K562 (cell line): ENCODE data around the gene NUAK2. TPM values are rescaled to one million over a fixed set of nuclear protein-coding genes. Genes with fewer than 3 reads are reported as not detected.

ENCODE experiments used
- ATF1 ChIP-seq, 2 experiments: fragments of 450-650 bp in 1 of 2; IDR thresholded peaks; 2 replicates each; pipeline ENCODE4 v1.6.1; 2016; ENCODE audit warnings: missing compliant biosample characterization in 1 of 2, missing genetic modification characterization in 1 of 2
- BCL6 ChIP-seq: fragments of 250-450 bp; sonication (Bioruptor Pico); IDR thresholded peaks from 2 replicates; pipeline ENCODE4 v1.4.0; 2020
- DEAF1 ChIP-seq: fragments of 450-650 bp; formaldehyde crosslinking; IDR thresholded peaks from 2 replicates; pipeline ENCODE4 v1.4.0; 2020; ENCODE audit warnings: mild to moderate bottlenecking, moderate library complexity
- EHMT2 ChIP-seq: fragments of 450-650 bp; IDR thresholded peaks from 2 replicates; pipeline ENCODE4 v1.6.1; 2018; ENCODE audit warnings: antibody characterized with exemption
- ERF ChIP-seq: fragments of 450-650 bp; formaldehyde crosslinking; IDR thresholded peaks from 2 replicates; pipeline ENCODE4 v1.4.0; 2020; ENCODE audit warnings: mild to moderate bottlenecking, mixed read lengths
- FOXM1 ChIP-seq, 2 experiments: fragments of 450-650 bp in 1 of 2; sonication (generic) in 1 of 2; formaldehyde crosslinking in 1 of 2; IDR thresholded peaks; 2 replicates each; pipeline versions ENCODE4 v1.6.1 to v1.9.0; 2017 to 2022; ENCODE audit warnings: low read depth in 2 of 2, mild to moderate bottlenecking in 2 of 2, missing genetic modification reagents in 1 of 2, moderate library complexity in 1 of 2
- FOXP1 ChIP-seq: sonication (generic); formaldehyde crosslinking; IDR thresholded peaks from 2 replicates; pipeline ENCODE4 v1.8.0; 2022; ENCODE audit warnings: mild to moderate bottlenecking, missing genetic modification reagents
- HEY1 ChIP-seq: fragments of 250-450 bp; sonication (Bioruptor Pico); IDR thresholded peaks from 2 replicates; pipeline ENCODE4 v1.5.0; 2020; ENCODE audit warnings: mild to moderate bottlenecking, moderate library complexity, borderline replicate concordance
- IFI16 ChIP-seq: fragments of 250-450 bp; sonication (Bioruptor Pico); IDR thresholded peaks from 2 replicates; pipeline ENCODE4 v2.1.2; 2022; ENCODE audit warnings: mild to moderate bottlenecking, inconsistent platforms
- NR2C1 ChIP-seq, 2 experiments: fragments of 450-650 bp; IDR thresholded peaks; 2 replicates each; pipeline ENCODE4 v1.6.1; 2017; ENCODE audit warnings: mild to moderate bottlenecking in 2 of 2, antibody characterized with exemption in 1 of 2, inconsistent platforms in 1 of 2, missing compliant biosample characterization in 1 of 2, missing genetic modification characterization in 1 of 2
- NR3C1 ChIP-seq: sonication (generic); formaldehyde crosslinking; IDR thresholded peaks from 2 replicates; pipeline ENCODE4 v1.8.1; 2022; ENCODE audit warnings: missing genetic modification reagents
- POU5F1 ChIP-seq: fragments of 150-350 bp; IDR thresholded peaks from 2 replicates; pipeline ENCODE4 v1.6.1; 2014; ENCODE audit warnings: borderline replicate concordance, low read length, low read depth, mild to moderate bottlenecking; ENCODE audit not compliant: partially characterized antibody
- SMAD3 ChIP-seq: fragments of 450-650 bp; formaldehyde crosslinking; conservative IDR thresholded peaks from 2 replicates; pipeline ENCODE4 v1.4.0; 2020; ENCODE audit warnings: mild to moderate bottlenecking
- SMAD4 ChIP-seq: fragments of 250-450 bp; sonication (Bioruptor Pico); conservative IDR thresholded peaks from 2 replicates; pipeline ENCODE4 v1.8.0; 2021; ENCODE audit warnings: inconsistent platforms, mild to moderate bottlenecking, moderate library complexity
- SRSF3 ChIP-seq: fragments of 200-400 bp; formaldehyde crosslinking; IDR thresholded peaks from 2 replicates; pipeline ENCODE4 v1.6.1; 2016; ENCODE audit warnings: mild to moderate bottlenecking, low read length, moderate library complexity; ENCODE audit not compliant: insufficient read depth
- TAF1 ChIP-seq: IDR thresholded peaks from 2 replicates; pipeline ENCODE4 v1.6.1; 2011; ENCODE audit warnings: mild to moderate bottlenecking, low read length, moderate library complexity; ENCODE audit not compliant: insufficient read depth, control insufficient read depth, severe bottlenecking; ENCODE audit errors: extremely low read depth
- TAL1 ChIP-seq: fragments of 450-650 bp; IDR thresholded peaks from 2 replicates; pipeline ENCODE4 v1.6.1; 2016; ENCODE audit warnings: mild to moderate bottlenecking
- TCF3 ChIP-seq: sonication (generic); formaldehyde crosslinking; IDR thresholded peaks from 2 replicates; pipeline ENCODE4 v1.4.0; 2020; ENCODE audit warnings: mild to moderate bottlenecking, missing genetic modification reagents
- TEAD1 ChIP-seq, 2 experiments: fragments of 450-650 bp in 1 of 2; sonication (generic) in 1 of 2; formaldehyde crosslinking; IDR thresholded peaks; 2 replicates each; pipeline versions ENCODE4 v1.4.0 to v1.8.0; 2020 to 2022; ENCODE audit warnings: mild to moderate bottlenecking in 2 of 2, missing genetic modification reagents in 1 of 2
- TGIF2 ChIP-seq: sonication (generic); formaldehyde crosslinking; IDR thresholded peaks from 2 replicates; pipeline ENCODE4 v1.8.1; 2022; ENCODE audit warnings: mild to moderate bottlenecking, missing genetic modification reagents, moderate library complexity
- ZBED1 ChIP-seq: IDR thresholded peaks from 2 replicates; pipeline ENCODE4 v1.6.1; 2014
- ZKSCAN8 ChIP-seq: fragments of 200-800 bp; sonication (Bioruptor generic); IDR thresholded peaks from 2 replicates; pipeline ENCODE4 v1.6.1; 2016; ENCODE audit warnings: missing genetic modification characterization, missing compliant biosample characterization
- ZNF175 ChIP-seq: fragments of 200-800 bp; sonication (Bioruptor generic); IDR thresholded peaks from 2 replicates; pipeline ENCODE4 v1.6.1; 2016; ENCODE audit warnings: low read depth, mild to moderate bottlenecking, missing genetic modification characterization, missing compliant biosample characterization
- ZNF197 ChIP-seq: fragments of 200-800 bp; sonication (Bioruptor generic); IDR thresholded peaks from 2 replicates; pipeline ENCODE4 v1.6.1; 2016; ENCODE audit warnings: low read depth, missing genetic modification characterization, missing compliant biosample characterization
- ZNF3 ChIP-seq: fragments of 250-450 bp; sonication (Bioruptor Pico); IDR thresholded peaks from 2 replicates; pipeline ENCODE4 v1.5.0; 2021; ENCODE audit warnings: mild to moderate bottlenecking, moderate library complexity
- ZNF740 ChIP-seq, 3 experiments: fragments of 200-800 bp in 1 of 3; sonication (Bioruptor generic) in 1 of 3; sonication (generic) in 1 of 3; formaldehyde crosslinking in 1 of 3; IDR thresholded peaks; 2 replicates each; pipeline versions ENCODE4 v1.6.1 to v1.8.0; 2016 to 2022; ENCODE audit warnings: mild to moderate bottlenecking in 2 of 3, missing compliant biosample characterization in 2 of 3, missing genetic modification characterization in 2 of 3, missing genetic modification reagents in 1 of 3
- polyA plus RNA-seq, 8 experiments: library from polyadenylated mRNA; depleted of rRNA in 4 of 8; stranded (reverse) in 5 of 8; unstranded in 3 of 8; fragments of >200 nt; fragmentation: Nextera tagmentation in 2 of 8; fragmentation: Illumina TruSeq in 1 of 8; extraction: Ambion mirVana in 2 of 8; extraction: Trizol in 1 of 8; gene quantifications; 2 replicates each; pipeline versions ENCODE4 v1.2.1 to v1.2.3, GENCODE V29; 2011 to 2014; ENCODE audit warnings: inconsistent platforms in 1 of 8, missing spikeins in 1 of 8
- total RNA-seq, 7 experiments: library from RNA; depleted of rRNA in 6 of 7; stranded (reverse); fragments of >200 nt in 6 of 7; fragmentation: Illumina TruSeq in 2 of 7; extraction: Trizol in 2 of 7; gene quantifications; 2 replicates each; pipeline versions ENCODE4 v1.2.1 to v1.2.3, GENCODE V29; 2011 to 2021; ENCODE audit warnings: low replicate concordance in 1 of 7

Gene NUAK2
- total and polyA plus RNA-seq, 9 of the 15 experiments (the other 6 are each of a cell fraction or from before 2014, with no cell fraction given): 0.04 to 0.44 (median 0.14) TPM

- 0 out of 2 replicates have a peak, but pooled peaks have one; percentile 39 for TF ChIP-seq BCL6 (CRISPR knock-in tag)
- no peak for TF ChIP-seq DEAF1 (CRISPR knock-in tag)
- TF ChIP-seq SRSF3: no peak
- TF ChIP-seq TGIF2: no peak
- 0 out of 2 replicates have a peak, but pooled peaks have one; percentile 57 for TF ChIP-seq SMAD3 (CRISPR knock-in tag)
- TF ChIP-seq TAL1: peak; percentile 86
- peak in 1 of 2 experiments; percentile 78; a peak in 1 of 4 replicates for TF ChIP-seq TEAD1 (CRISPR knock-in tag; IDR thresholded peaks at IDR 0.05)
- TF ChIP-seq ZBED1: no peak
- no peak for TF ChIP-seq NR2C1 (IDR thresholded peaks at IDR 0.05)
- peak; percentile 58; the same call in 1 of the 2 replicates for TF ChIP-seq NR2C1 (tag; IDR thresholded peaks at IDR 0.05)
- 0 out of 2 replicates have a peak, but pooled peaks have one; percentile 43 for TF ChIP-seq ERF (CRISPR knock-in tag)
- no peak for TF ChIP-seq EHMT2
- TF ChIP-seq IFI16 (CRISPR knock-in tag): no peak
- peak; percentile 71; the same call in 1 of the 2 replicates for TF ChIP-seq FOXM1 (IDR thresholded peaks at IDR 0.05; ENCODE audit: low read depth)
- TF ChIP-seq FOXM1 (CRISPR knock-in tag; IDR thresholded peaks at IDR 0.05; ENCODE audit: low read depth): no peak
- TF ChIP-seq ZNF197 (CRISPR knock-in tag): 0 out of 2 replicates have a peak, but pooled peaks have one; percentile 66
- TF ChIP-seq FOXP1 (CRISPR knock-in tag): 0 out of 2 replicates have a peak, but pooled peaks have one; percentile 25
- TF ChIP-seq NR3C1 (CRISPR knock-in tag): no peak
- TF ChIP-seq ZNF175 (CRISPR knock-in tag): peak; percentile 69; the same call in 1 of the 2 replicates
- peak; percentile 59; the same call in 1 of the 2 replicates for TF ChIP-seq HEY1 (CRISPR knock-in tag)
- TF ChIP-seq TCF3 (CRISPR knock-in tag): peak; percentile 95
- no peak for TF ChIP-seq ATF1 (CRISPR knock-in tag; IDR thresholded peaks at IDR 0.05)
- TF ChIP-seq ATF1 (tag; IDR thresholded peaks at IDR 0.05): peak; percentile 33; the same call in 1 of the 2 replicates
- TF ChIP-seq ZKSCAN8: peak; percentile 62; the same call in 1 of the 2 replicates
- TF ChIP-seq ZNF3: no peak
- TF ChIP-seq POU5F1: no peak
- TF ChIP-seq TAF1: no peak
- peak; percentile 86 for TF ChIP-seq SMAD4 (CRISPR knock-in tag)
- peak; percentile 44; the same call in 1 of the 2 replicates for TF ChIP-seq ZNF740 (CRISPR knock-in tag; IDR thresholded peaks at IDR 0.05)
- TF ChIP-seq ZNF740 (tag; IDR thresholded peaks at IDR 0.05): no peak
Measured at GRCh38 chr1:205326812-205327466, 5.4 kb upstream of the NUAK2 start (continued).
